Measurements from ENCODE around the gene SIRT6. TPM values are rescaled to one million over a fixed set of nuclear protein-coding genes. Genes with fewer than 3 reads are reported as not detected.

Gene SIRT6
- total and polyA plus RNA-seq, 10 of the 15 experiments (the other 5 are each of a cell fraction or from before 2014, with no cell fraction given), result 1.3 to 49.6 (median 24.2) TPM

DNA sequence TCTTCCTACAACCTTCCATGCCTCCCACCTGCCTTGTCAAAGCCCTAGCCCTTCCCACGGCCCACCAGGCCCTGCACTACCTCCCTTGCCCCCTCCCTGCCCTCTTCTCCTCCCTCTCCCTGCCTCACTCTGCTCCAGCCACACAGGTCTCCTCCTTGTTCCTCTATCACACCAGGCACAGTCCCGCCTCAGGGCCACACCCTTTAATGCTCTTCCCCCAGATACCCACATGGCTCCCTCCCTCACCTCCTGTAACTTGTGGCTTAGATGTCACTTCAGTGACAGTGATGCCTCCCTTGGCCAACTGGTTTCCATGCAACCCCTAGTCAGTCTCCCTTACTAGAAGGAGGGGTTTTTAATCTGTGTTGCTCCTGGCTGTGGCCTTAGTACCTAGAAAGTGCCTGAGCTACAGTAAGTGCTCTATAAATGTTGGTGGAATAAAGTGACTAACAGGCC, 1.3 kb downstream of the SIRT6 start:
- peak overlapping the region; percentile 18; the same call in 1 of the 2 replicates for H3K9ac ChIP-seq (ENCODE audit: control insufficient read depth, insufficient read depth, low read length)
- FAIRE-seq (no peak), DNase-seq (ENCODE audit: low read depth, low spot score) (no peak), ATAC-seq (peak; percentile 40)
- H3K9me3 ChIP-seq (replicated peaks; ENCODE audit: control insufficient read depth, insufficient read depth, low read length), result no peaks in the 10 kb centered on the region
- no TSS peak for BruUV-seq (replicated peaks)
- H4K20me1 ChIP-seq (ENCODE audit: control insufficient read depth, insufficient read depth), result no peaks in the 10 kb centered on the region
- no peaks in the 10 kb centered on the region for H3K27me3 ChIP-seq (replicated peaks in 1 of 2; ENCODE audit: control insufficient read depth in 2 of 2, insufficient read depth in 2 of 2, low read length in 1 of 2)
- H3K4me1 ChIP-seq (ENCODE audit: control insufficient read depth, insufficient read depth, low read length), result peaks cover 15% of the 10 kb centered on the region
- intact Hi-C loops (cut with micrococcal nuclease; ENCODE audit: unreplicated experiment) (loop anchor here (10.0 kb wide), 1 partner anchor 116 kb away; the partner anchor contains the start of gene ZBTB7A), in situ Hi-C loops (cut with MboI) (loop anchor here (5.0 kb wide), 1 partner anchor 194 kb away; the partner anchor contains the start of gene EEF2)
- CTCF ChIA-PET, result interaction anchor here (0.5 to 0.6 kb wide), 3 partner anchors 13 to 41 kb away, joined by 3 read pairs; no protein-coding TSS in a partner anchor
- 33% methylated on average over 1 of the region's 2 CpGs for WGBS (ENCODE audit: insufficient coverage, insufficient replicate concordance, low lambda C conversion rate, missing lambda C conversion rate)
- SMC1A ChIA-PET (ENCODE audit: uncharacterized antibody, unreplicated experiment), result no interaction called here
- H3K79me2 ChIP-seq (ENCODE audit: control insufficient read depth, insufficient read depth, low read length), result peaks cover 14% of the 10 kb centered on the region
- RAD21 ChIA-PET (ENCODE audit: unreplicated experiment), result no interaction called here
- TF ChIP-seq MYB (IDR thresholded peaks at IDR 0.05; ENCODE audit: borderline replicate concordance, low read depth, low read length) (no peak), TCF12 (IDR thresholded peaks at IDR 0.05; ENCODE audit: low read depth, low read length) (no peak), CEBPB (IDR thresholded peaks at IDR 0.05; ENCODE audit: borderline replicate concordance in 1 of 2, low read depth in 2 of 2, low read length in 2 of 2) (no peak), SIX5 (IDR thresholded peaks at IDR 0.05; ENCODE audit: low read depth, low read length, severe bottlenecking) (no peak), JUNB (IDR thresholded peaks at IDR 0.05) (no peak), MXI1 (IDR thresholded peaks at IDR 0.05; ENCODE audit: low read depth, low read length) (no peak), HDGF (IDR thresholded peaks at IDR 0.05) (peak; percentile 60; the same call in 1 of the 2 replicates), SMAD5 (IDR thresholded peaks at IDR 0.05; ENCODE audit: low read depth) (no peak), IKZF1 (conservative IDR thresholded peaks at IDR 0.05) (no peak), SMARCA5 (IDR thresholded peaks at IDR 0.05) (no peak)
- TF ChIP-seq, protein P1, sequence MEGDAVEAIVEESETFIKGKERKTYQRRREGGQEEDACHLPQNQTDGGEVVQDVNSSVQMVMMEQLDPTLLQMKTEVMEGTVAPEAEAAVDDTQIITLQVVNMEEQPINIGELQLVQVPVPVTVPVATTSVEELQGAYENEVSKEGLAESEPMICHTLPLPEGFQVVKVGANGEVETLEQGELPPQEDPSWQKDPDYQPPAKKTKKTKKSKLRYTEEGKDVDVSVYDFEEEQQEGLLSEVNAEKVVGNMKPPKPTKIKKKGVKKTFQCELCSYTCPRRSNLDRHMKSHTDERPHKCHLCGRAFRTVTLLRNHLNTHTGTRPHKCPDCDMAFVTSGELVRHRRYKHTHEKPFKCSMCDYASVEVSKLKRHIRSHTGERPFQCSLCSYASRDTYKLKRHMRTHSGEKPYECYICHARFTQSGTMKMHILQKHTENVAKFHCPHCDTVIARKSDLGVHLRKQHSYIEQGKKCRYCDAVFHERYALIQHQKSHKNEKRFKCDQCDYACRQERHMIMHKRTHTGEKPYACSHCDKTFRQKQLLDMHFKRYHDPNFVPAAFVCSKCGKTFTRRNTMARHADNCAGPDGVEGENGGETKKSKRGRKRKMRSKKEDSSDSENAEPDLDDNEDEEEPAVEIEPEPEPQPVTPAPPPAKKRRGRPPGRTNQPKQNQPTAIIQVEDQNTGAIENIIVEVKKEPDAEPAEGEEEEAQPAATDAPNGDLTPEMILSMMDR (IDR thresholded peaks at IDR 0.05 in 2 of 3, conservative IDR thresholded peaks at IDR 0.05 in 1 of 3; ENCODE audit: control insufficient read depth in 2 of 3, extremely low read depth in 1 of 3, insufficient read depth in 1 of 3, low read depth in 3 of 3, low read length in 3 of 3), result no peak
- TF ChIP-seq, protein P2, sequence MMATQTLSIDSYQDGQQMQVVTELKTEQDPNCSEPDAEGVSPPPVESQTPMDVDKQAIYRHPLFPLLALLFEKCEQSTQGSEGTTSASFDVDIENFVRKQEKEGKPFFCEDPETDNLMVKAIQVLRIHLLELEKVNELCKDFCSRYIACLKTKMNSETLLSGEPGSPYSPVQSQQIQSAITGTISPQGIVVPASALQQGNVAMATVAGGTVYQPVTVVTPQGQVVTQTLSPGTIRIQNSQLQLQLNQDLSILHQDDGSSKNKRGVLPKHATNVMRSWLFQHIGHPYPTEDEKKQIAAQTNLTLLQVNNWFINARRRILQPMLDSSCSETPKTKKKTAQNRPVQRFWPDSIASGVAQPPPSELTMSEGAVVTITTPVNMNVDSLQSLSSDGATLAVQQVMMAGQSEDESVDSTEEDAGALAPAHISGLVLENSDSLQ (IDR thresholded peaks at IDR 0.05), result peak; percentile 50
- TF ChIP-seq, protein P3, sequence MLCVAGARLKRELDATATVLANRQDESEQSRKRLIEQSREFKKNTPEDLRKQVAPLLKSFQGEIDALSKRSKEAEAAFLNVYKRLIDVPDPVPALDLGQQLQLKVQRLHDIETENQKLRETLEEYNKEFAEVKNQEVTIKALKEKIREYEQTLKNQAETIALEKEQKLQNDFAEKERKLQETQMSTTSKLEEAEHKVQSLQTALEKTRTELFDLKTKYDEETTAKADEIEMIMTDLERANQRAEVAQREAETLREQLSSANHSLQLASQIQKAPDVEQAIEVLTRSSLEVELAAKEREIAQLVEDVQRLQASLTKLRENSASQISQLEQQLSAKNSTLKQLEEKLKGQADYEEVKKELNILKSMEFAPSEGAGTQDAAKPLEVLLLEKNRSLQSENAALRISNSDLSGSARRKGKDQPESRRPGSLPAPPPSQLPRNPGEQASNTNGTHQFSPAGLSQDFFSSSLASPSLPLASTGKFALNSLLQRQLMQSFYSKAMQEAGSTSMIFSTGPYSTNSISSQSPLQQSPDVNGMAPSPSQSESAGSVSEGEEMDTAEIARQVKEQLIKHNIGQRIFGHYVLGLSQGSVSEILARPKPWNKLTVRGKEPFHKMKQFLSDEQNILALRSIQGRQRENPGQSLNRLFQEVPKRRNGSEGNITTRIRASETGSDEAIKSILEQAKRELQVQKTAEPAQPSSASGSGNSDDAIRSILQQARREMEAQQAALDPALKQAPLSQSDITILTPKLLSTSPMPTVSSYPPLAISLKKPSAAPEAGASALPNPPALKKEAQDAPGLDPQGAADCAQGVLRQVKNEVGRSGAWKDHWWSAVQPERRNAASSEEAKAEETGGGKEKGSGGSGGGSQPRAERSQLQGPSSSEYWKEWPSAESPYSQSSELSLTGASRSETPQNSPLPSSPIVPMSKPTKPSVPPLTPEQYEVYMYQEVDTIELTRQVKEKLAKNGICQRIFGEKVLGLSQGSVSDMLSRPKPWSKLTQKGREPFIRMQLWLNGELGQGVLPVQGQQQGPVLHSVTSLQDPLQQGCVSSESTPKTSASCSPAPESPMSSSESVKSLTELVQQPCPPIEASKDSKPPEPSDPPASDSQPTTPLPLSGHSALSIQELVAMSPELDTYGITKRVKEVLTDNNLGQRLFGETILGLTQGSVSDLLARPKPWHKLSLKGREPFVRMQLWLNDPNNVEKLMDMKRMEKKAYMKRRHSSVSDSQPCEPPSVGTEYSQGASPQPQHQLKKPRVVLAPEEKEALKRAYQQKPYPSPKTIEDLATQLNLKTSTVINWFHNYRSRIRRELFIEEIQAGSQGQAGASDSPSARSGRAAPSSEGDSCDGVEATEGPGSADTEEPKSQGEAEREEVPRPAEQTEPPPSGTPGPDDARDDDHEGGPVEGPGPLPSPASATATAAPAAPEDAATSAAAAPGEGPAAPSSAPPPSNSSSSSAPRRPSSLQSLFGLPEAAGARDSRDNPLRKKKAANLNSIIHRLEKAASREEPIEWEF (IDR thresholded peaks at IDR 0.05; ENCODE audit: insufficient replicate concordance, low read depth, low read length), result no peak
- H3K36me3 ChIP-seq (ENCODE audit: control insufficient read depth in 2 of 2, insufficient read depth in 2 of 2, low read length in 1 of 2), result no peaks in the 10 kb centered on the region
- H2AFZ ChIP-seq (ENCODE audit: control insufficient read depth, low read depth, low read length), result no peak overlapping the region
- H3K27ac ChIP-seq (ENCODE audit: control insufficient read depth, insufficient read depth), result peak overlapping the region; percentile 17; the same call in 1 of the 2 replicates
- peak overlapping the region; percentile 61 for H3K4me2 ChIP-seq (ENCODE audit: control insufficient read depth, insufficient read depth)
- H3K4me3 ChIP-seq, result peak overlapping the region; percentile 83
- POLR2A ChIA-PET, result no interaction called here
